ENCODE data around the gene AQP5.

AQP5 gene

DNA sequence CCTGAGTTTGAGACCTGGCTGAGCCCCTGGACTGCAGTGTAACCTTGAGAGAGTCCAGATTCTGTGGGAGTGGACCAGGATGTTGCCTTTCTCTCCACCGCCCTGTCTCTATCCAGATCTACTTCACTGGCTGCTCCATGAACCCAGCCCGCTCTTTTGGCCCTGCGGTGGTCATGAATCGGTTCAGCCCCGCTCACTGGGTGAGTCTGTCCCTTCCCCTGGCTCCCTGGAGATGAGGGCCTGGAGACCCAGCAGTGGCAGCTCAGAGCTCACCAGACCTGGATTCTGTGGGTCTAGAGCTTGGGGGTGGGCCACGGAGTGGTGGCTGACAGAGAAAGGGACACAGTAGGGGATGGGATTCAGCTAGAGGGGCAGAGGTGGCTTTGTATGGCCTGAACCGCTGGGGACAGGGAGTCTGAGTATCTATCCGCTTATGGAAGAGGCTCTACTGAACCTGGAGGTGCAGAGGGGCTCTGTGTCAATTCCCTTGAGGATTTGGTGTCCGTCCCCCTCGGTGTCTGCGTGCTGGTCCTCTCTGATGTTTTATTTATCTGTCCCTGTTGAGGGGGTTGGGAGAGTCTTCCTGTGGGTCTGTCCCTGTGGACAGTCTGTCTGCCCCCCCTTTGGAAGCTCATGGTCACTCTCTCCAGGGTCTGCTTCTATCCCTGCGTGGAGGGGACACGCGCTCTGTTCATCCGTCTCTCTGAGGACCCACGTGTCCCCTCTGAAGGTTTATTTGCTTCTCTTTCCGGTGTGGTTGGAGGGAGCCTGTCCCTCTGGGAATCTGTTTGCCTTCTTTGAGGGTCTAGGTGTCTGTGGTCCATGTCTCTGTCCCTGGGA is 2.5 kb downstream of the AQP5 start:
- no peak overlapping the region for H3K27ac ChIP-seq
- TF ChIP-seq, protein P1, sequence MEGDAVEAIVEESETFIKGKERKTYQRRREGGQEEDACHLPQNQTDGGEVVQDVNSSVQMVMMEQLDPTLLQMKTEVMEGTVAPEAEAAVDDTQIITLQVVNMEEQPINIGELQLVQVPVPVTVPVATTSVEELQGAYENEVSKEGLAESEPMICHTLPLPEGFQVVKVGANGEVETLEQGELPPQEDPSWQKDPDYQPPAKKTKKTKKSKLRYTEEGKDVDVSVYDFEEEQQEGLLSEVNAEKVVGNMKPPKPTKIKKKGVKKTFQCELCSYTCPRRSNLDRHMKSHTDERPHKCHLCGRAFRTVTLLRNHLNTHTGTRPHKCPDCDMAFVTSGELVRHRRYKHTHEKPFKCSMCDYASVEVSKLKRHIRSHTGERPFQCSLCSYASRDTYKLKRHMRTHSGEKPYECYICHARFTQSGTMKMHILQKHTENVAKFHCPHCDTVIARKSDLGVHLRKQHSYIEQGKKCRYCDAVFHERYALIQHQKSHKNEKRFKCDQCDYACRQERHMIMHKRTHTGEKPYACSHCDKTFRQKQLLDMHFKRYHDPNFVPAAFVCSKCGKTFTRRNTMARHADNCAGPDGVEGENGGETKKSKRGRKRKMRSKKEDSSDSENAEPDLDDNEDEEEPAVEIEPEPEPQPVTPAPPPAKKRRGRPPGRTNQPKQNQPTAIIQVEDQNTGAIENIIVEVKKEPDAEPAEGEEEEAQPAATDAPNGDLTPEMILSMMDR (IDR thresholded peaks at IDR 0.05): no peak
- no peak for TF ChIP-seq ZFX (IDR thresholded peaks at IDR 0.05; ENCODE audit: borderline replicate concordance)

DNA sequence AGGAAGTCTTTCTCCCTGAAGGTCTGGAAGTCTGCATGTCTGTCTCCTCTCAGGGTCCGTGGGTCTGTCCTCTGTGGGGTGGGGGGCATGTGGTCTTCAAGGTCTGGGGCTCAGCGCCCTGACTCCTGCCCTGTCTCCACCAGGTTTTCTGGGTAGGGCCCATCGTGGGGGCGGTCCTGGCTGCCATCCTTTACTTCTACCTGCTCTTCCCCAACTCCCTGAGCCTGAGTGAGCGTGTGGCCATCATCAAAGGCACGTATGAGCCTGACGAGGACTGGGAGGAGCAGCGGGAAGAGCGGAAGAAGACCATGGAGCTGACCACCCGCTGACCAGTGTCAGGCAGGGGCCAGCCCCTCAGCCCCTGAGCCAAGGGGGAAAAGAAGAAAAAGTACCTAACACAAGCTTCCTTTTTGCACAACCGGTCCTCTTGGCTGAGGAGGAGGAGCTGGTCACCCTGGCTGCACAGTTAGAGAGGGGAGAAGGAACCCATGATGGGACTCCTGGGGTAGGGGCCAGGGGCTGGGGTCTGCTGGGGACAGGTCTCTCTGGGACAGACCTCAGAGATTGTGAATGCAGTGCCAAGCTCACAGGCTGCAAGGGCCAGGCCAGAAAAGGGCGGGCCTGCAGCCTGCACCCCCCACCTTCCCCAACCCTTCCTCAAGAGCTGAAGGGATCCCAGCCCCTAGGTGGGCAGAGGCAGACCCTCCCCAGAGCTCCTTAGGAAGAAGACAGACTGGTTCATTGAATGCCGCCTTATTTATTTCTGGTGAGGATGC is 3.4 kb downstream of the AQP5 start:
- no peak overlapping the region for H3K27ac ChIP-seq
- TF ChIP-seq ZFX (IDR thresholded peaks at IDR 0.05; ENCODE audit: borderline replicate concordance): no peak
- TF ChIP-seq, protein P1 (IDR thresholded peaks at IDR 0.05): no peak

DNA sequence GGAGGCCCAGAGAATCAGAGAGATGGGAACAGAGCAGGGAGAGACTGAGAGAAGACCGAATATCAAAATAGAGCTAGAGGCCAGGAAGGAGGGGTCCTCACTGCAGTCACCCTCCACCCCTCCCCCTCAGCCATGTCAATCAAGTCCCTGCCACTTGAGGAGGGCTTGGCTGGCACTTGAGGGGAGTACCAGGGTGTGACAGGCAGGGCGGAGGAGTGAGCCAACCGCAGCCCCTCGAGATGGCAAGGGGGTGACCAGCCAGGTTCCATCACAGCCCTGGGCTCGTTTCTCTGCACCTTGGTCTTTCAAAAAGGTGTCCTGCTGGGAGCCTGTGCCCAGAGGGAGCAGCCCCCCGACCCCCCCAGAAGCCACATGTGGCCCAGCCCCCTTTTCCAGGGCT is 4.2 kb downstream of the AQP5 start:
- H3K27ac ChIP-seq: no peak overlapping the region
- TF ChIP-seq, protein P1 (IDR thresholded peaks at IDR 0.05): no peak
- TF ChIP-seq ZFX (IDR thresholded peaks at IDR 0.05; ENCODE audit: borderline replicate concordance): no peak

DNA sequence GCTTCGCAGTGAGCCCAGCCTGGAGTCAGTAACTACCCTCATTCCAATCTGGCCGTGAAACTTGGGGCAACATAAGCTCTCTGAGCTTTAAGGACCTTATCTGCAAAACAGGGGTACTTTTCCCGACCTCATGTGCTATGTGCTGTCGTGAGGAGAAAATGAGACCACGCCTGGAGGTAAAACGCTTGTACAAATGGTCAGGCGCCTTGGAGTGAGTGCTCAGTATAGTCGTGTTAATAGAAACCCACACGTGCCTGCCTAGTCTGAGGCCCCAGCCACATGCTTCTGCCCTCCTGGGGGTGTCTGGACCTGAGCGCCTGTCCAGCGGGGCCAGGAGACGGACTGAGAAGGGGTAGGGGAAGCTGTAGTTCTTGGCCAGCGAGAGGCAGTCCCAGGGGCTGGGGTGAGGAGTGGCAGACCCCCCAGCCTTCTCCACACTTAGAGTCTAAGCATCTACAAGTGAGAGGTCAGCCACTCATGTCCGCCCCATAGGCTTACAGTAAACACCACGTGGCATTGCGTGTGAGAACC is 4.9 kb downstream of the AQP5 start:
- TF ChIP-seq, protein P1 (IDR thresholded peaks at IDR 0.05): no peak
- TF ChIP-seq ZFX (IDR thresholded peaks at IDR 0.05; ENCODE audit: borderline replicate concordance): no peak
- H3K27ac ChIP-seq: no peak overlapping the region

DNA sequence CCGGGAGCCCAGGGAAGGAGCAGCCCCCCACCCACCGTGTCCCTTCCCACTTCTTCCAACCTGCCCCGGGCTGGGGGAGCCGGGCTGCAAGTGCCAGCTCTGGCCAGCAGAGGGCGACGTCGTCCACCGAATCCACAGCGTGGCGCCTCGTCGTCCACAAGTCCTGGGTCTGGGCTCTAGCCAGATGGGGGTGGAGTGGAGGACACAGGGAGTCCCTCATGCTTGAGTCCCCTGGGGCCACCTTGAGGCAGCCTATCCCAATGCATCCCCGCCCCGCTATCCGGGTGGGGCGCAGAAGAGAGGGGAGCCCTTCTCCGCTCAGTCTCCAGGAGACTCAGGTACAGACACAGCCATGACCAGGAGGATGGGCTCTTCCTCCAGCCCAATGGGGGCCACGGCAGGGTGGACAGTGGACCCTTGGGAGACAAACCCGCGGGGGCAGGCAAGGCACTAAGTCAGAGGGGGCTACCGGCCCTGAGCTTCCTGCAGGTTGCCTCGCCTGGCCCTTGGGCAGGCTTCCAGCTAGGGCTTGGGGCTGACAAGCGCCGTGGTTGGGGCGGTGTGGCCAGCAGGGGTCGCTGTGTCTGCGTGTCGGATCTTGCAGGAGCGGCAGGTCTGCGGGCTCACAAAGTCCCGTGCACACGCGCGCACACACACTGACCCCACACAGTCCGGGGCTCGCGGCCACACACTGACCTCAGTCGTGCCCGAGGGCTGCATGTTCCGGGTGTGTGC is 5.5 kb downstream of the AQP5 start:
- TF ChIP-seq, protein P1 (IDR thresholded peaks at IDR 0.05): peak; percentile 99
- TF ChIP-seq ZFX (IDR thresholded peaks at IDR 0.05; ENCODE audit: borderline replicate concordance): no peak
- no peak overlapping the region for H3K27ac ChIP-seq

DNA sequence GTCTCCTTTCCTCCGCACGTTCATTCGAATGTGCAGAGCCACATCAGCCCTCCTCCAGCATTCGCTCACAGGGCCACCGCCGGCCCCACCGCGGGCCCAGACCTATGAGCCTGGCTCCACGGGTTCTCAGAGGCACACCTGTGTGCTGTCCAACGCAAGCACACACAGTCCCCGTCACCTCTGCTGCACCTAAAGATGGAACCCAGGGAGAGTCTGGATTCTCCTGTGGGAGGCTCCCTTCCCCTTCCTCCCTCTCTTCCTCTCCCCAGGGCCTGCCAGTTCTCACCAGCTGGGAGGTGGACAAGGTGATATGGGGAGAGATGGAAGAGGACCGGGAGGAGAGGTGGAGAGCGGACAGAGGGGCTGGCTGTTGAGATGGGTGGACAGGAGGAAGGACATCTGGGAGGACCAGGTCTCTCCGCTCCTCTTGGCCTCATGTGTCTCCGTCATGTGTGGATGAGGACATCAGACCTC is 6.1 kb downstream of the AQP5 start:
- TF ChIP-seq ZFX (IDR thresholded peaks at IDR 0.05; ENCODE audit: borderline replicate concordance): no peak
- TF ChIP-seq, protein P1 (IDR thresholded peaks at IDR 0.05): no peak
- H3K27ac ChIP-seq: no peak overlapping the region
